A549 (cell line): ENCODE results near the gene S1PR4.

Experiments used
- FOSL2 ChIP-seq, 2 experiments: fragments of 450-650 bp in 1 of 2; fragments of >200 bp in 1 of 2; sonication (Bioruptor Twin) in 1 of 2; formaldehyde crosslinking; IDR thresholded peaks; 2 replicates each; pipeline versions ENCODE4 v1.5.0 to v1.6.1; 2016 to 2020; ENCODE audit warnings: mild to moderate bottlenecking in 1 of 2, moderate library complexity in 1 of 2
- RFX5 ChIP-seq: fragments of 450-650 bp; IDR thresholded peaks from 2 replicates; pipeline ENCODE4 v1.7.1; 2014; ENCODE audit warnings: antibody characterized with exemption, mild to moderate bottlenecking, moderate library complexity
- USF2 ChIP-seq: fragments of 450-650 bp; IDR thresholded peaks from 2 replicates; pipeline ENCODE4 v1.6.1; 2014; ENCODE audit warnings: antibody characterized with exemption
- TF ChIP-seq, protein P1 (sequence below): fragments of 250-450 bp; sonication (Bioruptor Pico); IDR thresholded peaks from 2 replicates; pipeline ENCODE4 v1.5.0; 2021; ENCODE audit warnings: mild to moderate bottlenecking, moderate library complexity, borderline replicate concordance

DNA sequence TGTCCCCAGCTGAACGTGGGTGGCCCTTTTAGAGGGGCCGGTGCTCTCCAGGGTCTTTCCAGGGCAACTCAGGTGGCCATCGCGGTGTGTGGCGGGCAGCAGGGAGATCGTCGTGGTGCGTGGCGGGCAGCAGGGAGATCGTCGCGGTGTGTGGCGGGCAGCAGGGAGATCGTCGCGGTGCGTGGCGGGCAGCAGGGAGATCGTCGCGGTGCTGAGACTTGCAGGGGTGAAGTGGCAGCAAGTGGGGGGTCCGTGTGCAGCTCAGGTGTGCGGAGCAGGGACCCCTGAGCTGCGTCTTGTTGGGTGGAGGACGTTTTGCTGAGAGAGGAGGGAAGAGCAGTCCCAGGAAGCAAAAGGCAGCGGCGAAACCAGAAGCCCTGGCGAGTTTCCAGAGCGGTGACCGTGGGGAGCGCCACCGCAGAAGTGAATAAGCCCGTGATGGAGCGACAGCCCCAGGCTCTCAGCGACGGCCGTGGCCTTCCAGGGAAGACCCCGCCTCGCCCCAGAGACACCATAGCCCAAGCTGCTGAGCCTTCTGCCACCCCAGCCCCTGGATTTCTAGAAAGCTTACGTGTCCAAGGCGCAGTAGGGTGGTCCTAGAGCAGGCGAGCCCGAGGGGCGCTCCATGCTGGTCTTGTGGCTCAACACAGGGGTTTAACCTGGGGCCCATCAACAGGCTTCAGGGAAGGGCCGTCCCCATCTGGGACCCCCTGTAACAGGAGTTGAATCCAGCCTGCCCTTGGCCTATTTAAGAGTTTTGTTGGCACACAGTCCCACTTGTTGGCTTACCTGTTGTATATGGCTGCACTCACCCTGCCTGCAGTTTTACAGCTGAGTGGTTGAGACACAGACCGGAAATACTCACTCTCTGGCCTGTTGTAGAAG lies 12.6 kb downstream of the S1PR4 start:
- no peak for TF ChIP-seq FOSL2 (IDR thresholded peaks at IDR 0.05)
- TF ChIP-seq FOSL2 (CRISPR knock-in tag; IDR thresholded peaks at IDR 0.05), result no peak
- no peak for TF ChIP-seq USF2
- TF ChIP-seq, protein P1, sequence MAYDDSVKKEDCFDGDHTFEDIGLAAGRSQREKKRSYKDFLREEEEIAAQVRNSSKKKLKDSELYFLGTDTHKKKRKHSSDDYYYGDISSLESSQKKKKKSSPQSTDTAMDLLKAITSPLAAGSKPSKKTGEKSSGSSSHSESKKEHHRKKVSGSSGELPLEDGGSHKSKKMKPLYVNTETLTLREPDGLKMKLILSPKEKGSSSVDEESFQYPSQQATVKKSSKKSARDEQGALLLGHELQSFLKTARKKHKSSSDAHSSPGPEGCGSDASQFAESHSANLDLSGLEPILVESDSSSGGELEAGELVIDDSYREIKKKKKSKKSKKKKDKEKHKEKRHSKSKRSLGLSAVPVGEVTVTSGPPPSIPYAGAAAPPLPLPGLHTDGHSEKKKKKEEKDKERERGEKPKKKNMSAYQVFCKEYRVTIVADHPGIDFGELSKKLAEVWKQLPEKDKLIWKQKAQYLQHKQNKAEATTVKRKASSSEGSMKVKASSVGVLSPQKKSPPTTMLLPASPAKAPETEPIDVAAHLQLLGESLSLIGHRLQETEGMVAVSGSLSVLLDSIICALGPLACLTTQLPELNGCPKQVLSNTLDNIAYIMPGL (CRISPR knock-in tag), result no peak
- TF ChIP-seq RFX5, result no peak
